ENCODE data around the gene BLACAT1.
A peak's percentile ranks its signal among the peaks of the same experiment; 100 is the strongest.

The BLACAT1 gene

DNA sequence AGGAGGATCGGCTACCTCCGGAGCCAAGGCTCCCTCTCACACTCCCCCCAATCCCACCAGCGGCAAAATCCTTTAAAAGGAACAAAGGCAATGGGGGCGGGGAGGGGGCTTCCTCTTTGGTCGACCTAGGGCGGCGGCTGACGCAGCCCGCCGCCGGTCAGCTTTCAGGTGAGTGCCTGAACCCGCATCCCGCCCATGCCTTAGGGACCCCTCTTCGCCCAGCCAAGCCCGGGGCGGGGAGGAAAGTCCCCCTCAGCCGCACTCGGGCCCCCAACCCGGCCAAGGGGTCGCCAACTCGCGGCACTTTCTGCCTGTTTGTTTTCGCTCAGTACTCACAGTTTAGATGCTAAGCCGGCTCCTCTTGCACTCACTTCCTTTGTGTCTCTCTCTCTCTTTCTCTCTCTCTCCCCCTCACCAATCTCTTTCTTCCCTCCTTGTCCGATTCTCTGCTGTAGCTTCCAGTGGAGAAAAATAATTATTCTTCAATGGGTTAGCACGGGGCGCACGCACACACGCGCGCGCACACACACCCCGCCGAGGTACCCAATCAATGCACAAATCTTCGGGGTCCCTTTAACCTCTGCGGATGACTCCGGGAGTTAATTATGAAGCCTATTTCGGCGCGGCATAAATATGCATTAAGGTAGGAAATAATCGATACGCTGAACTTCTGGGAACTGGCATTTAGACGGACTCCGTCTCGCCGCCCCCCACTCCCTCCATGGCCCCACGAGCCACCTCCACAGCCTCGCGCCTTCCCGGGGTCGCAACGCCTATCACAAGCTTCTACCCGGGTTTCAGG is at the start of gene BLACAT1:
TSS of gene BLACAT1 (minus strand) at position 465 of the 802 bp plus-strand sequence.
- DNase-seq (ENCODE audit: low spot score) = no peak

DNA sequence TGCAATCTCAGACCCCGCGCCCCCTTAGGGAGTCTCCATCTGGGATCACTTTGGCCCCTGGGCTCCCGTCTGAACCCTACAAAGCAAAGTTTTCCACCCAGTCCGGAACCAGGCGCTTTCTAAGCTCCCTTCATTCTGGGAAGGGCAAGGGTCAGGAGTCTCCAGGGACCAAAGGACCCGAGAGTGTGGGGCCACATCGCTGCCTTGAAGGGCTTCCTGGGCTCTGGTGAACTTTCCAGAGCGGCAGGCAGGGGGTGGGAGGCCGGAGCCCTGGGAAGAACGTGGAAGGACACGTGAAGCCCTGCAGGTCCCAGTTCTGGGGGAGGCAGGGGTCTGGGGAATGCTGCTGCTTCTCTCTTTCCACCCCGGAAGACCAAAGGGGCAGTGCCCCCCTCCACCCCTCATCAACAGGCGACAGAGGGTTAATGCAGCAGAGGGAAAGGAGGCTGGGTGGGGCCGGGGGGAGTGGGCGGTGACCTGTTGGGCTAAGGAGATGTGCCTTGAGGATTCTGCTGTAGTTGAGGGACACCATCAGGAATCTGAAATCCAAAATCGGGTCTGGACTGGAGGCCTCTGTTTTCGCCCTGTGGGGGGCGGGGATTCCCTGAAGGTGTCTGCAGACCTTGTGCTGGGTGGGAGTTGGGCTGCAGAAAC is 49.4 kb upstream of the BLACAT1 start:
- no peak for DNase-seq (ENCODE audit: low spot score)

DNA sequence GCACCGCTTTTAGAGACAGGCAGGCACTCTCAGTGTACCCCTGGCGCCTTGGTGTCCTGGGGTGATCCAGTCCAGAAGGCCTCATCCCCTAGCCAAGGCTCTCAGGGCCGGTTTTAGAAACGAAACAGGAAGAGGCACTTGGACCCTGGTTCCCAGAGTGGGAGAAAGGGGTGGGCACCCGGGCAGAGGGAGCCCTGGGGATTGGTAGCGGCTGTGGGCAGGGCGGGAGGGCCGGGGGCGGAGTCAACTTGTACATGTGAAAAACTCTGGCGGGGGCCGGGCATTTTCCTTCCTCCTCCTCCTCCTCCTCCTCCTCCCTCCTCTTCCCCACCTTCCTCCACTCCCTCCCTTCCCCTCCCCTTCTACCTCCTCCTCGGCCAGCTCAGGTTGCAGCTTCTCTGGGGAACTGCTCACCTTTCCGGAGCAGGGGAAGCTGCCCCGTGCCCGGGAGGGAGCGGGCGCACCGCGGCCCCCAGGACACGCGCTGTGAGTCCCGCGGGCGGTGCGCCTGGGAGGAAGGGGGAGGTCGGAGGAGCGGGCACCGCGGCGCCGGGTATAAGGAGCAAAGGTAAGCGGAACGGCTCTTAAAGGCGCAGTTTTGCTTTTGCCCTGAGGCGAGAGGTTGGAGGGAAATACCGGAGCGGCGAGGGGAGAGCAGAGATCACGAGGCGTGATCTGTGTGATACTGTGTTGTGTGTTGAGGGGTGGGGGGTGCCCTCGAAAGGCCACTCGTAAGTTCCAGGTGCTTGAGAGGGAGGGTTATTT is 48.6 kb upstream of the BLACAT1 start, which contains the start of gene CDK18:
TSS of gene CDK18 (plus strand) at position 359 of the 765 bp plus-strand sequence. CDS start 18,499 bp downstream, outside the sequence.
- no peak for DNase-seq (ENCODE audit: low spot score)

DNA sequence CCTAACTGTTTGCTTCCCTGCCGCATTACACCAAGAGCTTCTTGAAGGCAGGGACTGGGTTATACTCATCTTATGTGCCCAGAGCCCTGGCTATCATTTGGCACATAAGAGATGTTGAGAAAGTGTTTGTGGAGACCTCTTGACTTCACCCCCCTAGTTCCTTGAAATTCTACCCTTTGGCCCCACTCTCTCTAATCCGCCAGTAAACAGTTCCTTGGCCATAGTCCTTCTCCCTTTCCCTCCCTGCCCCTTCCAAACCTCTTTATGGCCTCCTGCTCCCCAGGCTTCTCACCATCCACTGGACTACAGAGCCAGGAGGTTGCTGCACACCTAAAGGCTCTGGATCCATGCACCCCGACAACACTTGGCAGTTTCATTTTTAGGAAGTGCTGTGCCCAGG is 47.1 kb upstream of the BLACAT1 start:
- DNase-seq (ENCODE audit: low spot score) = no peak

DNA sequence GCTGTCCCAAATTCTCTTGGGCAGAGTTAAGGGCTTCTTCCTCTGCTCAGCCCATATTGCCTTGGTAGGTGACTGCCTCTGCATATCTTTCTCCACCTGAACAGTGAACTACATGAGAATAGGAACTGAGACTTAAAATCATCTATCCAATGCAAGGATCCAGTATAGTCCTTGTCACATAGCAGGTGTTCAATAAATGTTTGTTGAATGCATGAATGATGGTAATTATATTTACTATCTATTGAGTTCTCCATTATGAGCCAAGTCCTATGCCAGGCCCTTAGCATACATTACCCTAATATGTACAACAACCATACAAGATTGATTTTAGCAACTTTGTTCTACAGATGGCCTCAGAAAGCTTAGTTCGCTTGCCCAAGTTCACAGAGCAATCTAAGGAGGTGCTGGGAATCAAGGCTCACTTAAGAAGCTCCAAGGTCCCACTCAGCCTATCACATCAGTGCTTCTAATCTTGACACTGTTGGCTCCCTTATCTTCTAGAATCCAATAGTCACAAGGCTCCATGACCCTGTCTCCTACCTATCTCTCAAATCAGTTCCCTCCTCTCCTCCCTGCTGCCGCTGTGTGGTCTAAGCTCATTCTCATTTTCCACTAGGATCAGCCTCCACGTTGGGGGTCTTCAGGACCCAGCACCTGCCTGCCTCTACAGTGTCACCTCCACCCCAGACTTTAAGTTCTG is 46.4 kb upstream of the BLACAT1 start:
- DNase-seq (ENCODE audit: low spot score) = no peak

DNA sequence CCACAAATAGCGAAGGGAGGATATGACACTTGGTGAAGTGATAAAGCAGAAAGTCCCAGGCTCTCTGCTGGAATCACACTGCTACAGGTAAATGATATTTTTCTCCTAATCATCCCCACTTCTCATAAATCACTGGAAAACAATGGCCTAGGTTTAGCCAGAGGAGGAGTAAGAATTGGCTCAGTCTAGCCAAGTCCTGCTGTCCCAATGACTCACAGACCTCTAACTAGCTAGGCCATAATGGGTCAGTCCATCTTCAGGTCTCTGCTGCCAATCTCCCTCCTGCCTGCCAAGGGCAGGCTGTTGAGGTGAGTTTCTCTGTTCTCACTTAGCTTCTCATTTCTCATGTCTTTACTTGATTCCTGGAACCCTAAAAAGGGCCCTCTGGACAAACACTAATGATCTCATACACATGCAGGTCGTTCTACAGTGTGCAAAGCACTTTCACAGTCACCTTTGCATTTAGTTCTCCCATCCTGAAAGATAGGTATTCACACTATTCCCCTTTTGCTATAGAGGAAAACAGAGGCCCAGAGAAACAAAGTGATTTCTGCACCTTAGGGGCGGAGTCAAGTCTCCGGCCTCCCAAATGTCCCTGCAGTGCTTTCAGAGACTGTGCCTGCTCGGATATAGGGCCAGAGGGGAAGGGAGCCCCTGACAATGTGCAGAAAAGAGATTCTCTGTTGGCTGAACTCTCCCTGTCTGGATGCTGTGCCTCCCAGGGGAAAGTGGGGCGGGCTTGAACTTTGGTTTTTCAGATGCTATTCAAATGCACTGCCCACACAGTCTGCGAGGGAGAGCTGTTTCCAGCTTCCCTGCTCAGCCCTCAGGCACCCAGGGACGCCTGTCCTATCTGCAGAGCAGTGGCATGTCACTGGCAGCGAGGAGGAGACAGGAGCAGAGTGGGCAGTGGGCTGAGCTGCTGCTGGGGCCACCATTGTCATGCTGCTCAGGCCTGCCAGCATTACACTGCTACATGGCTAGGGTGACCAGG is 44.7 kb upstream of the BLACAT1 start:
- no peak for DNase-seq (ENCODE audit: low spot score)

DNA sequence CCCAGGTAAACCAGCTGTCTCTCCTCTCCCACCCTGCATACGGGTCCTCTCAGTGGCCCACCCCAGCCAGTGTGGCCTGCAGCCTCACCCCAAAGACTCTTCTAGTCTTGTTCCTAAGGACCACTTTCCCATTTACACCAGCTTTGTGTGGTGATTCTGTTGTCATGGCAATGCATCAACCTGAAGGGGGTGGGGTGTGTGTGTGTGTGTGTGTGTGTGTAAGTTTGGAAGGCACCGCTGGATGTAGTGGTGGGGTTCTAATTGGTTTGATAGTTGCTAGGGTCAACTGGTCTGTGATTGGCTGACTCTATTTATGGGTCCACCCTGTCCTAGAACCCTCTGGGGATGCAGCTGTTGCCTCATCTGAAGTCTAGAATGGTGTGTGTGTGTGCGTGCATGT is 43.9 kb upstream of the BLACAT1 start:
- DNase-seq (ENCODE audit: low spot score) = no peak

DNA sequence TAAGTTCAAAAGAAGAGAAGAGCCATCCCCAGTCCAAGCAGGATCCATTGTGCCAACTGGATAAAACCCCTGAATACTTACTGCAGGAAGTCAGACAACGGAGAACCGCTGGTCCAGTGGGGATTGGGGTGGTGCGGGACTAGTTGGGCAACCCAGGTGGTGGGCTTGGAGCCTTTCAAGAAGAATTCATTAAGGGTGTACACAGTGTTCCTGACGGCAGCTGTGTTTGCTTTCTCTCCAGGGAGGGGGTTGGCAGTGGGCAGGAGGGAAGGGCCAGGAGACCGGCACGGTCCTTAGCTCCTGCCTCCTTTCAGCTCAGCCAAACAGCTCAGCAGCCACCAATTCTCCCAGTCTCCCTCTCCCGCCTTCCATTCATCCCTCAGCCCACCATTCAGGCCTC is 41.5 kb upstream of the BLACAT1 start:
- no peak for DNase-seq (ENCODE audit: low spot score)

DNA sequence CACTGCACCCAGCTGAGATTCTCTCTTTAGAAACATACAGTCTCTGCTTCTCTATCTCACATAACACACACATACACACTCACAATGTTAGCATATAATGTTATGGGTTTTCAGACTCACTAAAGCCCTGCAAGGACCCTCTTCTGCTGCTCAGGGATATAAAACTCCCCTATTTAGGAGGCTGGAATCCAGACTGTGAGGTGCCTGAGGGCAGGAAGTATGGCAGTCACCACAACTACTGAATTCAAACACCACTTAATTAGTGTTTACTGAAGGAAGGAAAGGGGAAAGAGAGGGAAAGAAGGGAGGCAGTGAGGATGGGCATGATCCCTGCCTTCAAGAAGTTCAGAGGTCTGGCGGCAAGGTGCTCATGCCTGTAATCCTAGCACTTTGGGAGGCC is 40.8 kb upstream of the BLACAT1 start:
- DNase-seq (ENCODE audit: low spot score) = no peak

DNA sequence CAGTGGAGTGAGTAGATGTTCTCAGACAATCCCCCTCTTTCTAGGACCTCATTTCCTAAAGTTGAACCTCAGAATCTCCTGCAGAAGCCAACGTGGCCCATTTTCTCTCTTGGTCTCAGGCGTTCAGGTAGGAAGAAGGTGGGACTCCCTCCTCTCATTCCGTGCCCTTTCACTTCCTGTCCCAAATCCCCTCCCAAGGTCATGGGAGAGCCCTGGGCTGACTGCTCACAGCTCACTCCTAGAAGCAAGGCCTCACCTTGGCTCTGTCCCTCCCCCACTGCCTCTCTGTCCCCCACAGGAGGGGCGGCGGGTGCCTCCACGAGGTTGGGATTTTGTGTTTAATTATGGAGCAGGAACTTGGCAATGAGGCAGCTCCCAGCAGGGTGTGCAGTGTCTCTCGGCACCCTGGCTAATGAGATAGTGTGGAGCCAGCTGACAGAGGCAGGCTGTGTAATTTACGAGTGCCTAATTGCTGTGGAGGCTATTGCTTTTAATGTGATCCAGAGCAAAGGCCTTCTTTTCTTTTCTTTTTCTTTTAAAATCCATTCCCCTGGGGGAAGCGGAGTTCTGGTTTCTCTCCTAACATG is 39.5 kb upstream of the BLACAT1 start:
- no peak for DNase-seq (ENCODE audit: low spot score)

DNA sequence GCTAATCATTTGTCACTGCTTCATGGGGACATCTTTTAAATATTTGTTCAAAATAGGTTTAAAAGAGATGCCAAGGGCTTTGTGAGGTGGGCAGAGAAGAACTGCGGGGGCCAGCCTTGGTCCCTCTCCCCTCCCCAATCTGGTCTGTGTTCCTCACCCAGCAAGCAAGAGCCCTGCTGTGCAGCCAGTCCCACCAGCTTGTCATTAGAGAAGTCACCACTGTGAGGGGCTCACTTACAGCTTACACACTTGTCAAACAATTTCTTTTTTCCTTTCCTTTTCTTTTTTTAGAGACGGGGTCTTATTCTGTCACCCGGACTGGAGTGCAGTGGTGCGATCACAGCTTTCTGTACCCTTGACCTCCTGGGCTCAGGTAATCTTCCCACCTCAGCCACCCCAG is 38.3 kb upstream of the BLACAT1 start:
- no peak for DNase-seq (ENCODE audit: low spot score)

DNA sequence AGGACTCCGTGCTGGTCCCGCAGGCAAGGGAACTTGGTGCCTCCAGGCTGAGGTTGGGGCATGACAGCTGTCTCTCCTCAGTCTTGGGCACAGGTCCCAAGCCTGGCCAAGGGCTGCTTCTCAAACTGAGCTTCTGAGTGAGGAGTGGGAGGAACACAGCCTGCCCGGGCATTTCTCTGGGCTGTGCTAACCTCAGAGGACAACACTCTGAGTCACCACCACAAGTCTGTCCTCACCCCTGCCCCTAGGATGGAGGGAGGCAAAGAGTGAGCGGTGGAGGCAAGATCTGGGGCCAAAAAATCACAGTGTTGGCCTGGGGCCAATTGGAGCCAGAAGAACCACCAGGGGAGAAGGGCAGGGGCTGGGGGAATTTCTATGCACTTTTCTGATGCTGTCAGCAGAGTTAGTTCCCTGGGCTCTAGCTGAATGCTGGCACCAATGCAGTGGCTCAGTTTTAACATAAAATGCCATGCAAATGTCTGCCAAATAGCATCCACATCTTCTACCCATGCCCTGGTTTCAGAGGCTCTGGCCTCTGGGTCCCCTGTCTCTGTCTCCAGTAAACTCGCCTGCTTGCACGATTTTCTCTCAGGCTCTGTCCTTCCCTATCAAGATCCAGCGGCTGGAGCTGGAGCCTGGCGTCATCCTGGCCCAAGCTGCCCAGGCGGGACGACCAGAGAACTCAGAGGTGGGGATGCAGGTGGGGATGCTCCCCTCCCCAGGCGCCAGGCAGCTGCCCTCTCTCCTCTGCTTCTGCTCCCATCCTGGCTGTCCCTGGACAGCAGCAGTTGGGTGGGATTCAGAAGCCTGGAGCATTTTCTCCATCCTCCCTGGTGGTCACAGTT is 37.6 kb upstream of the BLACAT1 start:
- no peak for DNase-seq (ENCODE audit: low spot score)

DNA sequence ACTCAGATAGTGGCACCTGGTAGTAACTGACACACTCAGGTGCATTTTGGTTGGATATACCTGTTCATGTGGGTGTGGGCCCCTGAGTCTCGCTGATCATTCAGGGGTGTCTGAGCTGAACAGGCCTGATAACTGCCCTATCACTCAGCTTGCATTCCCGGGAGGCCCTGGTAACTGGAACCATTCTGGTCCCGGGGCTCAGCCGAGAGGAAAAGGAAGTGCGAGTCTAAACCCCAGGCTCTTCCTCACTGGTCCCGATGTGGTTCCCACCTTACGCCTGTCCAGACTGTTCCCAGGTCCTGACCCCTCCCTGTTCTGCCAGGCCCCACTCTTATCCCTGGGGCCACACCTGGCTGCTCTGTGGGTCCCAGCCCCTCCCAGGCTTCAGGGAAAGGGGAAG is 36.9 kb upstream of the BLACAT1 start:
- DNase-seq (ENCODE audit: low spot score) = no peak

DNA sequence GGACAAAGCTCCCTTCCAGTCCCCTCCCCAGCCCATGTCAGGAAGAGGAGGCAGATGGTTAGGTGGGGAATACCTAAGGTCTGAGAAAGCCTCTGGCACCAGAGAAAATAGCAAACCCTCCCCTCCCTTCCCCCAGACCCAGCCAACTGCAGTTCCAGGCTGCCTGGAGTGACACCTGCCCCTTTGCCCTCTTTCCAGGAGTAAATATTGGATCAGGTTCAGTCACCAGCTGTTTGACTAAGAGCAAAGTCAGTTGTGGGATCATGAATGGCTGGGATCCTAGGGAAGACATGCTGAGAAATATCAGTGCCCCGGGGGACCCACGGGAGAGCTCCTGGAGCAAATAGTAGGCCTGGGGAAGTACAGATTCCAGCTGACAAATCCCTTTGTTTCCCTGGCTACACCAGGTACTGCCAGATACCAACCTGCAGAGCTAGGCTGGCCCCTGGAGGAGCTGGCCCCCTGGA is 36.4 kb upstream of the BLACAT1 start:
- no peak for DNase-seq (ENCODE audit: low spot score)

DNA sequence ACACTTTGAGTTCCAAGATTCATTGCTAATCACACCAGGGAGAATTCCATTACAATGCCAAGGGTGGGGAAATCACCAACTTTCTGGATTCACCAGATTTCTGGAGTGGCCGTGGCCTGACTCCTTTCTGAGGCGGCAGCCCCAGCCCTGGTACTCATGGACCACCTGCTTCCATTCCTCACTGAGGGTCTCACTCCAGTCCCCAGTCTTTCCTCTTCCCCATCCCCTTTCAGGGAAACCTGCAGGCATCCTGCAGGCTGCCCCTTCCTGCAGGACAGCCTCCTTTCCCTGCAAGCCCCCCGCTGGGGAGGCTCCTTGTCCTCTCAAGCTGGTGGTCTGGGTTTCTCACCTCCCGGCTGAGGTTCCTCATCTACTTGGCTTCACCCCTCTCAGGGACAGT is 35.9 kb upstream of the BLACAT1 start:
- no peak for DNase-seq (ENCODE audit: low spot score)

DNA sequence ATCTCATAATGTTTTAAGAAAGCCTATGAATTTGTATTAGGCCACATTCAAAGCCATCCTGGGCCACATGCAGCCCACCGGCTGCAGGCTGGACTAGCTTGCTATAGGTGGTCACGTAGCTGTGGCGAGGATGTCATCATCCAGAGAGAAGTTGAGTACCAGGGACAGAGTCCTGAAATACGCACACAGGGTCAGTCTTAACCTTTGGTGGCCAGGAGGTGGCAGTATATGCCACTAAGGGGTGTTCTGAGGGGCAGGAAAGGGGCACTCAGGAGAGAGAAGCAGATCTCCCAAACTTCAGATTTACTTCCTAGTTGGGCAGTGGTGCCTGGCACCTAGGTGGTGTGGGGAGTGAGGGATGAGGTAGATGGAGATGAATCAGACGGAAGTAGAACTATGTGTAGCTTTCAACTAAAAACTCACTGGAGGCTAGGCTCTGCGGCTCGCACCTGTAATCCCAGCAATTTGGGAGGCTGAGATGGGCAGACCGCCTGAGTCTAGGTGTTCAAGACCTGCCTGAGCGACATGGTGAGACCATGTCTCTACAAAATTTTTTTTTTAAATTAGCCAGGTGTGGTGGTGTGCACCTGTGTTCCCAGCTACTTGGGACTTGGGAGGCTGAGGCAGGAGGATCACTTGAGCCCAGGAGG is 32.4 kb upstream of the BLACAT1 start:
- peak; percentile 69 for DNase-seq (ENCODE audit: low spot score)

DNA sequence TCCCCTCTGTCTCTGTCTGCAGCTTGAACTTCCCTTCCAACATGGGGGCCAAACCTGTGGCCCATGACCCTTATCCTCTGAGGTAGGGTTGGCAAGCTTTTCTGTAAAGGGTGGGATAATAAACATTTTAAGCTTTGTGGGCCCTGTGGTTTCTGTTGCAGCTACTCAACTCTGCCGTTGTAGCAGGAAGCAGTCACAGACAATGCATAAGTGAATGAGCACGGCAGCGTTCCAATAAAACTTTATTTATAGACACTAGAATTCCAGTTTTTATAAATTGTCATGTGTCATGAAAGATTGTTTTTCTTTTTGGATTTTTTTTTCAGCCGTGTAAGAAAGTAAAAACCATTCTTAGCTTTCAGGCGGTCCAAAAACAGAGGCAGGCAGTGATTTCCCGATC is 30.4 kb upstream of the BLACAT1 start:
- DNase-seq (ENCODE audit: low spot score) = no peak

DNA sequence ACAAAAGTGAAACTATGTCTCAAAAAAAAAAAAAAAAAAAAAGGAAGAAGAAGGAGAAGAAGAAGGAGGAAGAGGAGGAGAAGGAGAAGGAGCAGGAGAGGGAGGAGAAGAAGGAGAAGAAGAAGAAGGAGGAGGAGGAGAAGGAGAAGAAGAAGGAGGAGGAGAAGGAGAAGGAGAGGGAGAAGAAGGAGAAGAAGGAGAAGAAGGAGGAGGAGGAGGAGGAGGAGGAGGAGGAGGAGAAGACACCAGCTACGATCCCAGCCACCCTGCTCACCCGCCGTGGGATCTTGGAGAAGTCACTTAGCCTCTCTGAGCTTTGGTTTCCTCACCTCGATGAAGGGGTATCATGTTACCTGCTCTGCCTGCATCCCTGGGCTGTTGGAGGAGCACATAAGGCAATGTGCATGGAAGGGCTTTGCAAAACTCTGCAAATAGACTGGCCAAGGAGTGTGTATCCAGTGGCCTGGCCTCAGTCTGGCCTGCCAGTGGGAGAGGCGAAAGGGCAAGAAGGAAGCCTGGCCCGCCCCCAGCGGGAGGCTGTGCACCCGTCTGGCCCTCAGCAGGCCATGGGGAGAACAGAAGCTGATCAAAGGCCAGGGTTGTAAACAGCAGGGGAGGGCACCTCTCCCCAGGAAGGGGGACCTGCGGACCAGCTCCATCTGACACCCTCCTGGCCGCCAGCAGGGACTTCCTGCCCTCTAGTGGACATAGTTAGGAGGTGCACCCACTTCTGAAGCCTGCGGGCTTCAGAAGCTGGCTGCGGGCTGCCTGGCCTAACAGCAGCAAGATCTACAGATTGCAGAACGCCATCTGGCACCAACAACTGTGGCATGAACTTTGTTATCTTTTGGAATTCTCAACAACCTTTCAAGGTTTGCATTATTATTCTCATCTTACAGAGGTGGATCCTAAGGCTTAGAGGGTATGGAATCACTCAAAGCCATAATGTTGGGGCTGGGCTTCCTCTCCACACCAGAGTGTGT is 29.4 kb upstream of the BLACAT1 start:
- peak; percentile 64 for DNase-seq (ENCODE audit: low spot score)

All from kidney capillary endothelial cell (primary cell).